Gastroesophageal sphincter (tissue), 3 donors: ENCODE measurements around the gene CNTNAP2.

Experiments
- CTCF ChIP-seq, 4 experiments: fragments of 200-600 bp in 2 of 4; fragments of 450-650 bp in 2 of 4; sonication (generic) in 1 of 4; IDR thresholded peaks; one replicate each; pipeline ENCODE4 v1.5.1; 2017 to 2019; ENCODE audit warnings: antibody characterized with exemption in 4 of 4, mild to moderate bottlenecking in 2 of 4, moderate library complexity in 2 of 4
- POLR2A ChIP-seq, 2 donors: fragments of 450-650 bp; IDR thresholded peaks; one replicate each; pipeline ENCODE4 v1.6.1; 2017; ENCODE audit warnings: antibody characterized with exemption in 2 of 2, mild to moderate bottlenecking in 2 of 2, moderate library complexity in 1 of 2
- POLR2AphosphoS5 ChIP-seq: sonication (generic); formaldehyde crosslinking; IDR thresholded peaks from one replicate; pipeline ENCODE4 v1.6.1; 2017; ENCODE audit warnings: antibody characterized with exemption

- TF ChIP-seq CTCF (IDR thresholded peaks at IDR 0.05) (no peak), POLR2A (IDR thresholded peaks at IDR 0.05) (no peak), POLR2AphosphoS5 (no peak)
Measured at GRCh38 chr7:148108381-148108780, 1991.8 kb downstream of the CNTNAP2 start.
